HG03066 (cell line): ENCODE results near the gene HCCS.
"Not testable (repeated sequence)": the region's sequence is repeated elsewhere in the genome, so short reads cannot be mapped to it uniquely, and the experiment has no call there.

ENCODE experiments used
- ATAC-seq: cut with Tn5 transposase; IDR thresholded peaks from one replicate; pipeline ENCODE4 v1.9.1; 2021; ENCODE audit warnings: low read depth; ENCODE audit not compliant: unreplicated experiment

HCCS gene

GRCh38 chrX:11119313-11119943, 8.3 kb downstream of the HCCS start:
- no peak for ATAC-seq

GRCh38 chrX:11123087-11123486, 12.0 kb downstream of the HCCS start:
- ATAC-seq = not testable (repeated sequence)

GRCh38 chrX:11124112-11124511, 13.0 kb downstream of the HCCS start:
- no peak for ATAC-seq

GRCh38 chrX:11125060-11125459, 13.9 kb downstream of the HCCS start:
- ATAC-seq = no peak

GRCh38 chrX:11129534-11130105, 18.5 kb downstream of the HCCS start:
- no peak for ATAC-seq

- no peak for ATAC-seq
These were observed 19.0 kb downstream of the HCCS start for GRCh38 chrX:11130136-11130535.

- ATAC-seq = no peak
These were observed 20.0 kb downstream of the HCCS start for GRCh38 chrX:11131146-11131545.

DNA sequence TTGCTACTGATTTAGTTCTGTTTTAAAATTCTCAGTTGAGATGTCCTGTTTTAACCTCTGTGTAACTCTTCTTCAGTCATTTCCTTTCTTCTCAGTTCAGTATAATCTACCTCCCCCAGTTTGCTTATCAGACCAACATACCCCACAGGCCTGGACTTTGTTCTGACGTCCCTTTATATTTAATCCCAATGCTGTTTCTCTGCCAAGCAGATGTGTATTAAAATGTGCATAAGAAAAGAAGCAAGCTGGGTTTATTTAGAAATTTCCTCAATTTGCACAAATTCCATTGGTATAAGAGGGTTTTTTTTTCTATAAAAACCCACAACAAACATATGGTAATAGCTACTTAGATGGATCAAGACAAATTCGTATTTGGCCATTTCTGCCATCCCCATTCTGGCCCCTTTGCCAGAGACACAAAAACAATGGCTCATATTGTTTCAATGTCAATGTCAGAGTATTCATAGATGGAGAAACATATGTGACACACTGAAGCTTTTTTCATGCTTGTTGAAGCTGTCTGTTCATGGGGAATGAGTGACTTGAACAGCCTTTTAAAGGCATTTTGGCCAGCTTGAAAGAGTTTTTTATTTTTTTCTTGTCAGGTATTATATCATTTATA, 24.5 kb downstream of the HCCS start:
- no peak for ATAC-seq

DNA sequence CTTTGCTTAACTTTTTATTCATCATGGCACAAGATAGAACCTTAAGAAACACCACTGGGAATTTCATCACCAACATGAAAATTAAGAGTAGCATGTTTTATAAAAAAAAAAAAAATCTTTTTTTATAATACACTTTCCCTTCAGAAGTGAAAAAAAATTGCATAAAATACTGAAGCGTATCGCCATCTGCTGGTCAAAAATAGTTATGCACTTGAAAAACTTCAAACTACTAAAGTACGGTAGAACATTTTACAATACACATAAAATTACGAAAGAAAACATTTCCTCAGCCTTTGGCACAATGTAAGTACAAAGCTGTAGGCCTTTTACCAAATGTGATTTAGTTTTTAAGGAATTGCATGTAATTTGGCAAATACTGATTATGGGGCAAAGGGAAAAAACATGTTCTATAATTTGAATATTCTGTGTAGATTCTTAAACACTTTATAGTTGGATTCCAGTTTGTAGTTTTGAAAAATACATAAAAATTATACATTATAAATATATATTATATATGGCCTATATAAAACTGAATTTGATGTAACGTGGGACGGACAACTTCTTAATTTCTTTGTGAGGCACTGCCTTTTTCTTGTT, 26.5 kb downstream of the HCCS start:
- no peak for ATAC-seq

DNA sequence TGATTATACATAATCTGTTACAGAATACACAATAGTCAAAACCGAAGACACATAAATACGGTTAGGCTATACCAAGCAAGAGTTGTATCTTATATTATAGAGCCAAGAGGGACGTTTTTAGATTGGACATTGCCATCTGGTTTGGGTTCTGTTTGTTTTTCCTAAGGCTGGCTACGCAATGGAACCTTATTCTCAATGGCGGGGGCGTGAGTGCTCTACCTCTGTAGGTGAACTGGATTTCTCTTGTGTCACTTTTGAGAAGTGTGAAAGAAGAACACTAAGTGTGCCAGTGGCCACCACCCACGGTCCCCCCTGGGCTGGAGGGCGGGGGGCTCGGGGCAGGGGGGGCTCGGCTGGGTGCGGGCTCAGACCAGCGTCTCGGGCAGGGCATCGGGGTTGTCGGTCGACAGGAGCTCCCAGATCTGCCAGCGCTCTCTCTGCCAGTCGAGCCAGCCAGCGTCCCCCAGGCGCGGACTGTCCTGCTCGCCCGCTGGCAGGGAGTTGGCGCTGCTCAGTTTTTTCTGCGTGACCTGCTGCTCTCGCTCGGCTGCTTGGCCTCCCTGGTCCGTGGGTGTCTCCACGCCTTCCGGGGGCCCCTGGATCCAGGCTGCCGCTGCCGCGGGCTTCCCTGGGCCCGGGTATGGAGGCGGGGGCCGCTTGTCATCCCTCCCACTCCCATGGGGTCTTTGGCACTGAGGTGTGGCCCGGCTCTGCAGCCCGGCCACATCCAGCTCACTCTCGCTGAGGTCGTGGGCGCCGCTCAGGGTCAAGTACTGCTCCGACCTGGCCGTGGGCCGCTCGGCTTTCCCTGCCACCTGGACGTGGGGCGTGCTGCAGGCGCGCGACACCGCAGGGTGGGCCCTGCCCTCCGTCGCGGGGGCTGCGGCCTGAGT, 27.6 kb downstream of the HCCS start:
- no peak for ATAC-seq

DNA sequence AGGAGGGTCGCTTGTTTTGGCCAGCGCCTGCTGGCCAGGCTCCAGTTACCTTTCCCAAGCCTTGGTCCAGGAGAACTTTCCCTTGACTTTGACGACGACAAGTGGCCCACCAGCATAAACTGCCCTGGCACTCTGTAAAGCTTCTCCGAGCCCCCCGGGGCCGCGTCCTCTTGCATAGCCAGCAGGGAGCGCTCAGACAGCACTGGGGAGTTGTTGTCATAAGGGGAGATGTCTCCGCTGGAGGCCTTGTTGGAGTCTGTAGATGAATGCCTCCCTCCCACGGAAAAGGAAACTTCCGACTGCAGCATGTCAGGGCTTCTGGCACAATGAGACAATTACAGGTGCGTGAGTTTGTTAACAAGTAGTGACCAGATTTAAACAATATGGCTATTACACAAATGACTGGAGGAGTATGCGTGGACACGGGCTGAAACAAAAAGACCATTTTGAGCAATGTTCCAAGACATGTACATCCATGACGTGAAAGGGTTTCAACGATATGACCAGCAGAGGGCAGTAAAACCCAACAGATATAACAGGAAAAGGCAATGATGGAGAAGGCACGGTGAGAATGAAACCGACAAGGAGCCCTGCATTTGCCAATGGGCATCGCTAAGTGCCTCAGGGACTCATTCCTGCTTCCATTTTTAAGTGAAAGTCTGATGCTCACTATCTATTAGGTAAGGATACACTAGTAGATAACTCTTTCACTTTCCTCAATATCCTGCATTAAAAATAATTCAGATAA, 33.0 kb downstream of the HCCS start:
- ATAC-seq = peak; percentile 73

DNA sequence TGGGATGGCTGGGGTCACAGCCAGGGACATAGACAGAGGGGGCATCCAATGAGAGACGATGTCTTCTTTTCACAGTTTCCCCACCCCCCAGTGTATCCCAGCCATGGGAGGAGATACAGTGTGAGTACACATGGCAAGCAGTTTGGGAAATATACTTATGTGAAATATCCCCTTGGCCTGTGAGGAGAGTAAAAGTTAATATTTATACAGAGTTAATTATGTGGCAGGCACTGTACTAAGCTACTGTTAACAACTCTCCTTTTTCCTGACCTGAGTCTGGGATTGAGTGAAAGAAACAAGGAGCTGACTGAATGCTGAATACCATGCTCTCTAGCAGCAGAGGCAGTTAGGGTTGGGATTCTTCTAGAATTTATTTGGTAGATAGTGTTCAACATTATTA, 35.3 kb downstream of the HCCS start:
- no peak for ATAC-seq

DNA sequence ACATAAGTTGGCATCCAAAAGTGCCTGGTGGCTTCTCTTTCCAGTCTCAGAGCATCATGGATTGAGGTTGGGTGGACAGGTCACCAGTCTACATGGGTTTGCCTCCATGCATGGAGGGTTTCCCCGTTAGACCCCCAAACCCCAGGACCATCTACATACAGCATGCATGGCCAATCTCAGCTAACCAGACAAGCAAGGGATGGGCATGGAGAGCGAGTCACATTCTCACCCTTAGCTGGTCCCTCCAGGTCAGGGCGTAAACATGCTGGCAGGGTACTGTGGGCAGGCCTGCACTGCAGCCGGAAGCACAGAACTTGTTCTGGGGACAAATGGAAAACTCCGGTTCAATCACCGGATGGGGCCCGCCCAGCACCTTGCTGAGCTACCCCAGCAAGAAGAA, 37.3 kb downstream of the HCCS start:
- ATAC-seq = no peak

- no peak for ATAC-seq
These were observed 40.8 kb downstream of the HCCS start for GRCh38 chrX:11151799-11152559.

GRCh38 chrX:11159149-11159548, 48.0 kb downstream of the HCCS start:
- ATAC-seq = no peak

GRCh38 chrX:11164433-11164832, 53.3 kb downstream of the HCCS start:
- ATAC-seq = no peak

GRCh38 chrX:11171956-11172355, 60.8 kb downstream of the HCCS start:
- no peak for ATAC-seq

- no peak for ATAC-seq
These were observed 61.3 kb downstream of the HCCS start for GRCh38 chrX:11172415-11172814.
